Psoas muscle (tissue), 8 donors: Measurements from ENCODE around the gene OLFM4. TPM values are rescaled to one million over a fixed set of nuclear protein-coding genes. Genes with fewer than 3 reads are reported as not detected.

Experiments used
- ATAC-seq, 4 donors: fragments of 200-7000 bp; cut with Tn5 transposase; one replicate each; pipeline ENCODE4 v1.9.1; 2020; ENCODE audit warnings: moderate library complexity in 3 of 4, mild to moderate bottlenecking in 2 of 4
- DNase-seq, 2 donors: peaks; one replicate each; pipeline ENCODE4 v3.0.0-alpha.2; 2020
- H3K27ac ChIP-seq: fragments of 200-600 bp; one replicate; pipeline ENCODE4 v1.8.0; 2022
- H3K27me3 ChIP-seq, 3 donors: fragments of 200-600 bp in 1 of 3; one replicate each; pipeline versions ENCODE4 v1.6.1 to v1.8.0; 2013 to 2022; ENCODE audit warnings: low read length in 2 of 3, mild to moderate bottlenecking in 2 of 3, moderate library complexity in 1 of 3; ENCODE audit not compliant: insufficient read depth in 3 of 3
- H3K36me3 ChIP-seq, 2 donors: fragments of 200-600 bp in 1 of 2; one replicate each; pipeline versions ENCODE4 v1.6.1 to v1.8.0; 2013 to 2022; ENCODE audit warnings: low read depth in 1 of 2, mild to moderate bottlenecking in 1 of 2, moderate library complexity in 1 of 2; ENCODE audit not compliant: insufficient read depth in 1 of 2
- H3K4me1 ChIP-seq: fragments of 200-600 bp; one replicate; pipeline ENCODE4 v1.8.0; 2022
- H3K4me3 ChIP-seq: fragments of 200-600 bp; one replicate; pipeline ENCODE4 v1.8.0; 2022; ENCODE audit warnings: mild to moderate bottlenecking
- H3K9me3 ChIP-seq: fragments of 200-600 bp; one replicate; pipeline ENCODE4 v1.8.0; 2022
- WGBS, 3 donors: extraction: QIAGEN DNeasy Blood & Tissue Kit; methylation state at CpG; one replicate each; pipeline versions ENCODE4 v1.1.6 to v1.1.7; 2013; 5-methylcytosine and 5-hydroxymethylcytosine counted together
- intact Hi-C, 2 donors: fragments of 100-400 bp; cut with DNase I; formaldehyde crosslinking; loops; one replicate each; pipeline versions ENCODE4 v1.11.0 to v1.14.2; 2022
- polyA plus RNA-seq, 3 donors: library from polyadenylated mRNA; stranded (reverse); fragments of 200-250 nt; gene quantifications; one replicate each; pipeline ENCODE4 v1.2.3, GENCODE V29; 2013
- total RNA-seq, 4 donors: library from RNA; stranded (reverse); fragmentation: NEBNext Ultra II Directional in 2 of 4; extraction: Animal tissue kit (Norgen Biotek cat#: 25700) in 2 of 4; gene quantifications; one replicate each; pipeline versions ENCODE4 v1.2.1 to v1.2.4, GENCODE V29; 2021 to 2023
- TF ChIP-seq, protein P1 (sequence below): fragments of 200-600 bp; IDR thresholded peaks from one replicate; pipeline ENCODE4 v1.8.0; 2022; ENCODE audit warnings: antibody characterized with exemption
- donor health status: healthy with polysubstance abuse.
- donor health status: DM: no; HTN: no; CAD: no; lungs with moderate emphysema.
- donor health status: Bipolar disorder and iron deficiency.
- donor health status: healthy.
- donor health status: DM: yes; HTN: yes; CAD: no.
- donor health status: DM: no; HTN: no; CAD: no.
- donor health status: DM: no; HTN: no; CAD: no.
- donor health status: DM: yes; HTN: yes; CAD: no.

OLFM4 gene
- total and polyA plus RNA-seq, 7 donors: 0.10 to 0.76 (median 0.29) TPM

DNA sequence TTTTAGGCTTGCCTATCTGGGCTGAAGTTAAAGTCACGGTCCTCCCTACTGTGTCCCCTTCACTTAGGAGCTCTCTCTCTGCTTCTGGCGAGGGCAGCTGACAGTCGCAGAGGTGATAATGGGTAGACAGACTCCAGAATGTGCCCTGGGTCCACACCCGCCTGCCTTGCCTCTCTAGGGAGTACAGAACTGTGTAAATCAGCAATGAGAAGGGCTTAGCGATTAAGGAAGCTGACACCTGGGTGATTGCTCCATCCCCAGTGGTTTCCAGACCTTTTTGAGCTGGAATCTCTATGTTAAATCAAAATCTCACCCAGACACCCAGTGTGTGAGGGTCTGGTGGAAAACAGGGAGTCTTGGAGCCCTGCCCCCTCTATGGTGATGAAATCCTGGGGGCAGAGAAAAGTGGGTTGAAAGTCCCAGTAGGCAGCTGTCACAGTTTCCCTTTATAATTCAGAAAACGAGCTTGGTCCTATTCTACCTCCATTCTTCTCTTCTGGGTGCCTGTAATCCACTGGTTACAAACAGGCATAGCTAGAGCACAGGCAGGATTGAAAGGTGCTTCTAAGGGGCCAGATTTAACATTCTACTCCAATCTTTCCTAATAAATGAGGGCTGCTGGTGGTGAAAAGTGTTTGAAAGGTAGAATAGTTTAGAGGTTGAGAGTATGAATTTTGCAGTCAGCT is 46.9 kb downstream of the OLFM4 start:
- intact Hi-C loops: no loop called here
- no peak overlapping the region for H3K4me3 ChIP-seq
- H3K4me1 ChIP-seq: no peaks in the 10 kb centered on the region
- ATAC-seq (no peak), DNase-seq (no peak)
- no peaks in the 10 kb centered on the region for H3K9me3 ChIP-seq
- H3K36me3 ChIP-seq: no peaks in the 10 kb centered on the region
- H3K27me3 ChIP-seq: peaks cover 0 to under 1% (median 0%) of the 10 kb centered on the region in 3 donors
- 52 to 65% (median 59%) methylated on average over 6 of the region's 6 CpGs for WGBS, 3 donors
- TF ChIP-seq, protein P1, sequence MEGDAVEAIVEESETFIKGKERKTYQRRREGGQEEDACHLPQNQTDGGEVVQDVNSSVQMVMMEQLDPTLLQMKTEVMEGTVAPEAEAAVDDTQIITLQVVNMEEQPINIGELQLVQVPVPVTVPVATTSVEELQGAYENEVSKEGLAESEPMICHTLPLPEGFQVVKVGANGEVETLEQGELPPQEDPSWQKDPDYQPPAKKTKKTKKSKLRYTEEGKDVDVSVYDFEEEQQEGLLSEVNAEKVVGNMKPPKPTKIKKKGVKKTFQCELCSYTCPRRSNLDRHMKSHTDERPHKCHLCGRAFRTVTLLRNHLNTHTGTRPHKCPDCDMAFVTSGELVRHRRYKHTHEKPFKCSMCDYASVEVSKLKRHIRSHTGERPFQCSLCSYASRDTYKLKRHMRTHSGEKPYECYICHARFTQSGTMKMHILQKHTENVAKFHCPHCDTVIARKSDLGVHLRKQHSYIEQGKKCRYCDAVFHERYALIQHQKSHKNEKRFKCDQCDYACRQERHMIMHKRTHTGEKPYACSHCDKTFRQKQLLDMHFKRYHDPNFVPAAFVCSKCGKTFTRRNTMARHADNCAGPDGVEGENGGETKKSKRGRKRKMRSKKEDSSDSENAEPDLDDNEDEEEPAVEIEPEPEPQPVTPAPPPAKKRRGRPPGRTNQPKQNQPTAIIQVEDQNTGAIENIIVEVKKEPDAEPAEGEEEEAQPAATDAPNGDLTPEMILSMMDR: no peak
- no peak overlapping the region for H3K27ac ChIP-seq

DNA sequence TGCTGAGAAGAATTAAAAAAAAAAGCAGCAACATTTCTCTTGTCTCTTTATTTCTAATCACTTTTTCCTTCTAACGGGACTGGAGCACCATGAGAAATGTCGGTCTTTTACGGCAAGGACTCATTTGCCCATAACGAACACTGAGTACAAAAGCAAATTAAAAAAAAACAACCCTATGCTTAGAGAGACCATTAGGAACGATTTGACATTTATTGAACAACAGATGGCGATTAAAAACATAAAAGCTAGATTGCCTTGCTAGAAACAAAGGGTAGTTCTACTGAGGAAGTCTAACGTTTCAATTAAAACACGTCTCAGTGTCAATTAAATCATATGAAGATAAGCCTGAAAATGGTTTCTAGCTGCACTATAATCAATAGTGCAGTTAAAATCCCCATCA is 51.1 kb downstream of the OLFM4 start:
- WGBS, 3 donors: 71 to 81% (median 79%) methylated on average over 8 of the region's 8 CpGs
- intact Hi-C loops: no loop called here
- peaks cover 0 to 3% (median 0%) of the 10 kb centered on the region in 3 donors for H3K27me3 ChIP-seq

DNA sequence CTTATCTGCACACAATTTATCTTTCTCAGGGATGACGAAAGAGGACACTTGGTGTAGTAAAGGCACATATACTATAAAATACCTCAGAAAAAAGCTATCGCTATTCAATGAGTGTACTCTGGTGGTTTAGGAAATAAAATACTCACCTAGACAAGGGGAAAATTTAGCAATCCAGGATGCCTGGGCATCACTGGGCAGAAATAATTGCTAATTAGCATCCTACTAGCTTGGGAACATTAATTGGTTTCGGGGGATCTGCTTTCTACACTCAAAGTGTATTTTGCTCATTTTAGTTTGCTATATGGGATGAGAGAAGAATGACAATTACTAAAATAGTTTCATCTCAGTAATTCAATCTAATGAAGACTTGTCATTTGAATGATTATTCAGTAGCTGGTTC is 60.3 kb downstream of the OLFM4 start:
- Histone ChIP-seq H3K4me1 (no peaks in the 10 kb centered on the region), H3K27me3 (no peaks in the 10 kb centered on the region), H3K27ac (no peak overlapping the region), H3K9me3 (no peaks in the 10 kb centered on the region), H3K36me3 (no peaks in the 10 kb centered on the region), H3K4me3 (no peak overlapping the region)
- TF ChIP-seq, protein P1: no peak
- intact Hi-C loops: no loop called here
- DNase-seq: no peak
- no peak for ATAC-seq
- WGBS, 3 donors: 67 to 88% (median 78%) methylated on average over 3 of the region's 3 CpGs

More for the DNA sequence above, 51.1 kb downstream of the OLFM4 start:
- no peak for DNase-seq
- no peak for ATAC-seq
- H3K4me1 ChIP-seq: no peaks in the 10 kb centered on the region
- TF ChIP-seq, protein P1: no peak
- no peaks in the 10 kb centered on the region for H3K36me3 ChIP-seq
- no peaks in the 10 kb centered on the region for H3K9me3 ChIP-seq
- H3K4me3 ChIP-seq: no peak overlapping the region
- H3K27ac ChIP-seq: no peak overlapping the region

DNA sequence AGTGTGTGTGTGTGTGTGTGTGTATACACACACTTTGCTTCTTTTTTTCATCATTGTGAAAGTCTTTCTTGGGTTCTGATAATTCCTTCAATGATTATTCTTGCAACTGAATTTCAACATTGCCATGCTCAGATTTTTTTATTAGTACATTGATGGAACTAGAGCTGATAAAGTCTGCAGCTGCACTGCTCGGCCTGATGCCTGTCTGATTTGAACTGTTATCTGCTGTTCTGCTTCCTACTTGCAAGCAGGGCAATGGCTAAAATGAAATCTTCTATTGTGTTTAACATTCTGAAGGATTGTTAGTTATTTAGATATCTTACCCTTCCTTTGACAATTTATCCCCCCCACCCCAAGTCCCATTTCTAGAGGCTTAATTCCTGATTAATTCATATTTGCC is 61.3 kb downstream of the OLFM4 start:
- TF ChIP-seq, protein P1: no peak
- 64 to 86% (median 72%) methylated on average over 1 of the region's 1 CpG for WGBS, 3 donors
- Histone ChIP-seq H3K4me1 (no peaks in the 10 kb centered on the region), H3K27me3 (no peaks in the 10 kb centered on the region), H3K4me3 (no peak overlapping the region), H3K27ac (no peak overlapping the region), H3K36me3 (no peaks in the 10 kb centered on the region), H3K9me3 (no peaks in the 10 kb centered on the region)
- DNase-seq (no peak), ATAC-seq (no peak)
- intact Hi-C loops: no loop called here

DNA sequence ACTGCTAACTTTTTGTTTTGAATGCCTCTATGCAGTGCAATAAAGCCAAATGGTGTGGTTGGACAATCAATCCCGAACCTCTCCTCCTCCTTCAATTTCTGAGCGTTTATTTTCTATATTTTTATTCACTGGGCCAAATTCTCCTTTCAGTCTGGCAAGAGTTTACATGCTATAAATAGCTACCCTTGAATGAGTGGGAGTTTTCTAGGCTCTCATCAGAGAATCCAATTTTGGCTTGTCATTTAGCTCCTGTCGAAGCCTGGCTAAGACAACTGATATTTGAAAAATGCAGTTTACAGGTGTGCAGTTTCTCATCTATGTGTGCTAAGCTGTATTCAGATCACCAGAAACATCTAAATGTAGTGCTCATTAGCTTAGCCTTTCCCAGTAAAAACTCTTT is 61.8 kb downstream of the OLFM4 start:
- TF ChIP-seq, protein P1: no peak
- 40 to 41% (median 40%) methylated on average over 3 of the region's 3 CpGs for WGBS, 3 donors
- Histone ChIP-seq H3K27ac (no peak overlapping the region), H3K4me1 (no peaks in the 10 kb centered on the region), H3K4me3 (no peak overlapping the region), H3K36me3 (no peaks in the 10 kb centered on the region), H3K9me3 (no peaks in the 10 kb centered on the region), H3K27me3 (no peaks in the 10 kb centered on the region)
- ATAC-seq: no peak
- intact Hi-C loops: no loop called here
- DNase-seq: no peak
